Neural progenitor cell (in vitro differentiated cells): ENCODE data around the gene TMEM31. TPM values are rescaled to one million over a fixed set of nuclear protein-coding genes. Genes with fewer than 3 reads are reported as not detected.
A peak's percentile ranks its signal among the peaks of the same experiment; 100 is the strongest.
"Not testable (repeated sequence)": the region's sequence is repeated elsewhere in the genome, so short reads cannot be mapped to it uniquely, and the experiment has no call there.

ENCODE experiments used
- DNase-seq: peaks from one replicate; pipeline ENCODE4 v3.0.0-alpha.2; 2016; ENCODE audit warnings: low spot score
- H2AFZ ChIP-seq: fragments of 200-600 bp; sonication (generic); replicated peaks from 2 replicates; pipeline ENCODE4 v1.6.1; 2016; ENCODE audit warnings: antibody characterized with exemption
- H3F3A ChIP-seq: fragments of 200-600 bp; sonication (generic); 2 replicates; pipeline ENCODE4 v1.6.1; 2016; ENCODE audit warnings: antibody characterized with exemption, low read depth
- H3K27ac ChIP-seq: fragments of 200-600 bp; sonication (generic); 2 replicates; pipeline ENCODE4 v1.5.1; 2016; ENCODE audit warnings: mild to moderate bottlenecking
- H3K27me3 ChIP-seq: fragments of 200-600 bp; sonication (generic); 2 replicates; pipeline ENCODE4 v1.6.1; 2016; ENCODE audit warnings: mild to moderate bottlenecking, moderate library complexity
- H3K36me3 ChIP-seq: fragments of 200-600 bp; sonication (generic); 2 replicates; pipeline ENCODE4 v1.5.1; 2016
- H3K4me1 ChIP-seq: fragments of 200-600 bp; sonication (generic); 2 replicates; pipeline ENCODE4 v1.6.1; 2016; ENCODE audit warnings: mixed run types
- H3K4me2 ChIP-seq: fragments of 200-600 bp; sonication (generic); 2 replicates; pipeline ENCODE4 v1.6.1; 2016
- H3K4me3 ChIP-seq: fragments of 200-600 bp; sonication (generic); 2 replicates; pipeline ENCODE4 v1.5.1; 2016
- H3K79me2 ChIP-seq: fragments of 200-600 bp; sonication (generic); 2 replicates; pipeline ENCODE4 v1.6.1; 2016; ENCODE audit warnings: low read depth
- H3K9ac ChIP-seq: fragments of 200-600 bp; sonication (generic); 2 replicates; pipeline ENCODE4 v1.6.1; 2016
- H3K9me3 ChIP-seq: fragments of 200-600 bp; sonication (generic); 2 replicates; pipeline ENCODE4 v1.5.1; 2016; ENCODE audit warnings: low read depth
- H4K20me1 ChIP-seq: fragments of 200-600 bp; sonication (generic); 2 replicates; pipeline ENCODE4 v1.6.1; 2016; ENCODE audit warnings: low read depth
- H3K27ac Mint-ChIP-seq: 3 replicates; pipeline ENCODE4 v1.8.0; 2021; ENCODE audit warnings: mixed read lengths
- H3K27me3 Mint-ChIP-seq: 2 replicates; pipeline ENCODE4 v1.8.0; 2022; ENCODE audit warnings: low read depth, mild to moderate bottlenecking, inconsistent platforms, moderate library complexity, mixed read lengths; ENCODE audit not compliant: insufficient read depth
- H3K36me3 Mint-ChIP-seq: 3 replicates; pipeline ENCODE4 v1.8.0; 2021; ENCODE audit warnings: mixed read lengths
- H3K4me1 Mint-ChIP-seq: 3 replicates; pipeline ENCODE4 v1.8.0; 2021; ENCODE audit warnings: mixed read lengths
- H3K4me3 Mint-ChIP-seq: 3 replicates; pipeline ENCODE4 v1.8.0; 2021; ENCODE audit warnings: mild to moderate bottlenecking, moderate library complexity, mixed read lengths
- H3K9me3 Mint-ChIP-seq: 3 replicates; pipeline ENCODE4 v1.8.0; 2020; ENCODE audit warnings: mixed read lengths
- EZH2 ChIP-seq: fragments of 200-600 bp; sonication (generic); IDR thresholded peaks from 2 replicates; pipeline ENCODE4 v1.6.1; 2017; ENCODE audit warnings: antibody characterized with exemption, mild to moderate bottlenecking, moderate library complexity
- EZH2phosphoT487 ChIP-seq: fragments of 200-600 bp; sonication (generic); IDR thresholded peaks from 2 replicates; pipeline ENCODE4 v1.6.1; 2017; ENCODE audit warnings: antibody characterized with exemption
- total RNA-seq: library from RNA; depleted of rRNA; stranded (reverse); fragments of >200 nt; gene quantifications from 2 replicates; pipeline ENCODE4 v1.2.3, GENCODE V29; 2015; ENCODE audit warnings: low replicate concordance
- TF ChIP-seq, protein P1 (sequence below): fragments of 200-600 bp; sonication (generic); IDR thresholded peaks from 2 replicates; pipeline ENCODE4 v1.5.1; 2017; ENCODE audit warnings: antibody characterized with exemption, mild to moderate bottlenecking

Gene TMEM31
- total RNA-seq, 1 donor from 2014 or later, result not detected

DNA sequence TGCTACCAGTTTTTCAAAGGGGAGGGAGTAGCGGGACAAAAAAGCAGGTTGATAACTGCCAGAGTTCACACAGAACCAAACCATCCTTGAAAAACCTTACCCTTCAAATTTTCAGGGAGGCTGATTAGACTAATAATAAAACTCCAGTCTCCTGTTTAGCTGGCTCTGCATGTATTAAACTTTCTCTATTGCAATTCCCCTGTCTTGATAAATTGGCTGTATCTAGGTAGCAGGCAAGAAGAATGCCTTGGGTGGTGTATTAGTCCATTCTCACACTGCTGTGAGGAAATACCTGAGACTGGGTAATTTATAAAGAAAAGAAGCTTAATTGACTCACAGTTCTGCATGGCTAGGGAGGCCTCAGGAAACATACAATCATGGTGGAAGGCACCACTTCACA, 47.8 kb downstream of the TMEM31 start:
- peaks cover 10% of the 10 kb centered on the region for H3K4me1 ChIP-seq
- TF ChIP-seq EZH2phosphoT487, result no peak
- TF ChIP-seq, protein P1, sequence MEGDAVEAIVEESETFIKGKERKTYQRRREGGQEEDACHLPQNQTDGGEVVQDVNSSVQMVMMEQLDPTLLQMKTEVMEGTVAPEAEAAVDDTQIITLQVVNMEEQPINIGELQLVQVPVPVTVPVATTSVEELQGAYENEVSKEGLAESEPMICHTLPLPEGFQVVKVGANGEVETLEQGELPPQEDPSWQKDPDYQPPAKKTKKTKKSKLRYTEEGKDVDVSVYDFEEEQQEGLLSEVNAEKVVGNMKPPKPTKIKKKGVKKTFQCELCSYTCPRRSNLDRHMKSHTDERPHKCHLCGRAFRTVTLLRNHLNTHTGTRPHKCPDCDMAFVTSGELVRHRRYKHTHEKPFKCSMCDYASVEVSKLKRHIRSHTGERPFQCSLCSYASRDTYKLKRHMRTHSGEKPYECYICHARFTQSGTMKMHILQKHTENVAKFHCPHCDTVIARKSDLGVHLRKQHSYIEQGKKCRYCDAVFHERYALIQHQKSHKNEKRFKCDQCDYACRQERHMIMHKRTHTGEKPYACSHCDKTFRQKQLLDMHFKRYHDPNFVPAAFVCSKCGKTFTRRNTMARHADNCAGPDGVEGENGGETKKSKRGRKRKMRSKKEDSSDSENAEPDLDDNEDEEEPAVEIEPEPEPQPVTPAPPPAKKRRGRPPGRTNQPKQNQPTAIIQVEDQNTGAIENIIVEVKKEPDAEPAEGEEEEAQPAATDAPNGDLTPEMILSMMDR, result no peak
- no peak for TF ChIP-seq EZH2
- no peaks in the 10 kb centered on the region for H3K79me2 ChIP-seq
- H4K20me1 ChIP-seq, result no peaks in the 10 kb centered on the region
- H3K4me3 ChIP-seq, result no peak overlapping the region
- no peak overlapping the region for H3K9ac ChIP-seq
- H3K4me2 ChIP-seq, result no peak overlapping the region
- peaks cover 9% of the 10 kb centered on the region for H3K27me3 Mint-ChIP-seq
- H3K27ac Mint-ChIP-seq, result no peak overlapping the region
- H3K9me3 ChIP-seq, result no peaks in the 10 kb centered on the region
- H3K27me3 ChIP-seq, result no peaks in the 10 kb centered on the region
- H3K36me3 Mint-ChIP-seq, result peaks cover 14% of the 10 kb centered on the region
- H3F3A ChIP-seq, result no peaks in the 10 kb centered on the region
- H3K4me3 Mint-ChIP-seq, result no peak overlapping the region
- peaks cover 7% of the 10 kb centered on the region for H3K9me3 Mint-ChIP-seq
- H3K4me1 Mint-ChIP-seq, result peaks cover 10% of the 10 kb centered on the region
- no peaks in the 10 kb centered on the region for H3K36me3 ChIP-seq
- no peak overlapping the region for H3K27ac ChIP-seq
- H2AFZ ChIP-seq, result no peak overlapping the region
- DNase-seq, result no peak

GRCh38 chrX:103763541-103763940, 52.8 kb downstream of the TMEM31 start:
- H3K27me3 ChIP-seq, H3K27ac ChIP-seq, H3K36me3 ChIP-seq, H3K27me3 Mint-ChIP-seq, H3F3A ChIP-seq, H3K4me3 ChIP-seq, H3K9me3 Mint-ChIP-seq, H3K9ac ChIP-seq, H4K20me1 ChIP-seq, H3K4me2 ChIP-seq, DNase-seq, H3K9me3 ChIP-seq, H2AFZ ChIP-seq, H3K79me2 ChIP-seq, H3K4me3 Mint-ChIP-seq: not testable (repeated sequence)
- H3K4me1 ChIP-seq, result peaks cover 28% of the 10 kb centered on the region
- Mint-ChIP-seq H3K27ac (peak overlapping the region; percentile 20), H3K36me3 (peaks cover 11% of the 10 kb centered on the region), H3K4me1 (peaks cover 17% of the 10 kb centered on the region)

Other genes starting within 250 kb of the TMEM31 start
- gene RAB40A, start 191.4 kb upstream of the TMEM31 start, total RNA-seq, result 0.31 and 0.60 TPM in 2 replicates
- gene TCEAL4, start 125.4 kb upstream of the TMEM31 start, total RNA-seq, result 40.3 and 48.7 TPM in 2 replicates
- 12.0 and 12.3 TPM in 2 replicates for gene TCEAL3, start 102.9 kb upstream of the TMEM31 start, total RNA-seq
- 15.4 and 17.0 TPM in 2 replicates for gene TCEAL1, start 81.9 kb upstream of the TMEM31 start, total RNA-seq
- 879 and 1,394 TPM in 2 replicates for gene MORF4L2, start 24.2 kb upstream of the TMEM31 start, total RNA-seq
- gene PLP1, start 65.9 kb downstream of the TMEM31 start, total RNA-seq, result 106 and 107 TPM in 2 replicates
- 2.2 and 2.4 TPM in 2 replicates for gene RAB9B, start 121.3 kb downstream of the TMEM31 start, total RNA-seq